Fibroblast of skin of back (primary cell): Measurements from ENCODE around the gene KIF1A.
"Not testable (repeated sequence)": the region's sequence is repeated elsewhere in the genome, so short reads cannot be mapped to it uniquely, and the experiment has no call there.

Source experiments
- DNase-seq: peaks from one replicate; pipeline ENCODE4 v3.0.0-alpha.2; 2013

KIF1A gene

GRCh38 chr2:240701736-240702639 is 118.0 kb downstream of the KIF1A start:
- no peak for DNase-seq

GRCh38 chr2:240701091-240701735 is 118.8 kb downstream of the KIF1A start:
- DNase-seq: no peak

GRCh38 chr2:240700616-240701015 is 119.4 kb downstream of the KIF1A start:
- not testable (repeated sequence) for DNase-seq

- not testable (repeated sequence) for DNase-seq
These were observed 120.2 kb downstream of the KIF1A start for GRCh38 chr2:240699835-240700234.

- not testable (repeated sequence) for DNase-seq
These were observed 121.0 kb downstream of the KIF1A start for GRCh38 chr2:240698852-240699561.

- DNase-seq: not testable (repeated sequence)
These were observed 123.5 kb downstream of the KIF1A start for GRCh38 chr2:240696469-240696868.

- DNase-seq: not testable (repeated sequence)
These were observed 124.4 kb downstream of the KIF1A start for GRCh38 chr2:240695593-240695992.

GRCh38 chr2:240694304-240694703 is 125.7 kb downstream of the KIF1A start:
- DNase-seq: not testable (repeated sequence)

GRCh38 chr2:240692583-240693561 is 127.1 kb downstream of the KIF1A start:
- not testable (repeated sequence) for DNase-seq

- not testable (repeated sequence) for DNase-seq
These were observed 128.2 kb downstream of the KIF1A start, which contains the start of gene AQP12A for GRCh38 chr2:240691631-240692420. AQP12A (plus strand) TSS chr2:240691866; CDS start chr2:240691914, 48 bp downstream.

- DNase-seq: not testable (repeated sequence)
These were observed 129.0 kb downstream of the KIF1A start for GRCh38 chr2:240691075-240691427.

GRCh38 chr2:240690421-240691074 is 129.5 kb downstream of the KIF1A start:
- not testable (repeated sequence) for DNase-seq

- DNase-seq: no peak
These were observed 130.0 kb downstream of the KIF1A start for GRCh38 chr2:240689975-240690374.

- DNase-seq: no peak
These were observed 131.5 kb downstream of the KIF1A start for GRCh38 chr2:240688553-240688919.

- no peak for DNase-seq
These were observed 132.1 kb downstream of the KIF1A start for GRCh38 chr2:240687741-240688552.

- no peak for DNase-seq
These were observed 132.8 kb downstream of the KIF1A start for GRCh38 chr2:240687045-240687740.

- DNase-seq: no peak
These were observed 133.6 kb downstream of the KIF1A start for GRCh38 chr2:240686460-240686859.

- no peak for DNase-seq
These were observed 134.1 kb downstream of the KIF1A start for GRCh38 chr2:240685771-240686371.
